Measurements from ENCODE around the gene MAP3K8.

The MAP3K8 gene

GRCh38 chr10:30425336-30426075, 8.5 kb upstream of the MAP3K8 start:
- no peak overlapping the region for H3K4ac ChIP-seq (ENCODE audit: low read depth, low read length)

GRCh38 chr10:30430544-30431298, 3.3 kb upstream of the MAP3K8 start:
- H4K91ac ChIP-seq (ENCODE audit: low read depth, low read length): no peak overlapping the region
- H4K12ac ChIP-seq (ENCODE audit: low read depth, low read length): no peak overlapping the region
- no peak overlapping the region for H3K14ac ChIP-seq (ENCODE audit: low read length)
- no peak overlapping the region for H4K8ac ChIP-seq (ENCODE audit: low read depth, low read length)
- no peak overlapping the region for H2BK120ac ChIP-seq (ENCODE audit: insufficient read depth, low read length, poor library complexity)
- no peak overlapping the region for H3K23ac ChIP-seq (ENCODE audit: low read length)
- no peak overlapping the region for H2BK5ac ChIP-seq (ENCODE audit: low read depth, low read length, poor library complexity)
- H3K9ac ChIP-seq (ENCODE audit: low read length): no peak overlapping the region
- no peak overlapping the region for H2BK12ac ChIP-seq (ENCODE audit: low read length)
- WGBS (ENCODE audit: extremely low coverage, insufficient coverage, insufficient read length): no CpG with 5 or more reads among the region's 12 CpGs
- H3K36me3 ChIP-seq (ENCODE audit: control insufficient read depth in 1 of 2, insufficient read depth in 2 of 2, low read length in 2 of 2): no peaks in the 10 kb centered on the region
- peaks cover 13% of the 10 kb centered on the region for H3K79me2 ChIP-seq (ENCODE audit: control insufficient read depth, insufficient read depth, low read length, poor library complexity)
- H3K4me3 ChIP-seq (ENCODE audit: low read depth, low read length): no peak overlapping the region
- no peak overlapping the region for H3K4ac ChIP-seq (ENCODE audit: low read depth, low read length)
- H3K79me1 ChIP-seq (ENCODE audit: low read length): peaks cover 27% of the 10 kb centered on the region
- no peaks in the 10 kb centered on the region for H3K27me3 ChIP-seq (ENCODE audit: insufficient read depth, low read length)
- DNase-seq: no peak
- H3K27ac ChIP-seq (ENCODE audit: low read depth, low read length): no peak overlapping the region
- H3K4me1 ChIP-seq (ENCODE audit: control insufficient read depth in 1 of 2, insufficient read depth in 2 of 2, low read length in 2 of 2): peaks cover 9 to 12% of the 10 kb centered on the region in 2 experiments
- H3K18ac ChIP-seq (ENCODE audit: low read length): no peak overlapping the region
- H3K9me3 ChIP-seq (ENCODE audit: insufficient read depth, low read depth, low read length): no peaks in the 10 kb centered on the region
- H3K4me2 ChIP-seq (ENCODE audit: low read length): no peak overlapping the region
- no peak overlapping the region for H2AFZ ChIP-seq (ENCODE audit: insufficient read depth, low read length, poor library complexity)
- H2AK5ac ChIP-seq (ENCODE audit: low read length): no peak overlapping the region

More at GRCh38 chr10:30425336-30426075, 8.5 kb upstream of the MAP3K8 start:
- H3K9me3 ChIP-seq (ENCODE audit: insufficient read depth, low read depth, low read length): no peaks in the 10 kb centered on the region
- peaks cover 10% of the 10 kb centered on the region for H3K79me1 ChIP-seq (ENCODE audit: low read length)
- no CpG with 5 or more reads among the region's 4 CpGs for WGBS (ENCODE audit: extremely low coverage, insufficient coverage, insufficient read length)
- no peak overlapping the region for H4K12ac ChIP-seq (ENCODE audit: low read depth, low read length)
- no peaks in the 10 kb centered on the region for H3K36me3 ChIP-seq (ENCODE audit: control insufficient read depth in 1 of 2, insufficient read depth in 2 of 2, low read length in 2 of 2)
- no peak overlapping the region for H4K91ac ChIP-seq (ENCODE audit: low read depth, low read length)
- no peak overlapping the region for H3K4me3 ChIP-seq (ENCODE audit: low read depth, low read length)
- H4K8ac ChIP-seq (ENCODE audit: low read depth, low read length): no peak overlapping the region
- DNase-seq: no peak
- no peak overlapping the region for H3K4me2 ChIP-seq (ENCODE audit: low read length)
- H3K4me1 ChIP-seq (ENCODE audit: control insufficient read depth in 1 of 2, insufficient read depth in 2 of 2, low read length in 2 of 2): peaks cover 4 to 13% of the 10 kb centered on the region in 2 experiments
- no peak overlapping the region for H3K18ac ChIP-seq (ENCODE audit: low read length)
- no peak overlapping the region for H3K23ac ChIP-seq (ENCODE audit: low read length)
- no peak overlapping the region for H3K14ac ChIP-seq (ENCODE audit: low read length)
- H3K79me2 ChIP-seq (ENCODE audit: control insufficient read depth, insufficient read depth, low read length, poor library complexity): no peaks in the 10 kb centered on the region
- H3K9ac ChIP-seq (ENCODE audit: low read length): no peak overlapping the region
- H2BK12ac ChIP-seq (ENCODE audit: low read length): no peak overlapping the region
- no peak overlapping the region for H2BK5ac ChIP-seq (ENCODE audit: low read depth, low read length, poor library complexity)
- no peak overlapping the region for H2BK120ac ChIP-seq (ENCODE audit: insufficient read depth, low read length, poor library complexity)
- H2AK5ac ChIP-seq (ENCODE audit: low read length): no peak overlapping the region
- H3K27ac ChIP-seq (ENCODE audit: low read depth, low read length): no peak overlapping the region
- H3K27me3 ChIP-seq (ENCODE audit: insufficient read depth, low read length): no peaks in the 10 kb centered on the region
- H2AFZ ChIP-seq (ENCODE audit: insufficient read depth, low read length, poor library complexity): no peak overlapping the region

GRCh38 chr10:30431435-30431911, 2.5 kb upstream of the MAP3K8 start:
- no peak overlapping the region for H2AFZ ChIP-seq (ENCODE audit: insufficient read depth, low read length, poor library complexity)
- H3K27me3 ChIP-seq (ENCODE audit: insufficient read depth, low read length): no peaks in the 10 kb centered on the region
- no peak overlapping the region for H3K4ac ChIP-seq (ENCODE audit: low read depth, low read length)
- H3K9me3 ChIP-seq (ENCODE audit: insufficient read depth, low read depth, low read length): no peaks in the 10 kb centered on the region
- H2AK5ac ChIP-seq (ENCODE audit: low read length): peak overlapping the region; percentile 94
- no peak overlapping the region for H4K91ac ChIP-seq (ENCODE audit: low read depth, low read length)
- no peak overlapping the region for H3K23ac ChIP-seq (ENCODE audit: low read length)
- no peak overlapping the region for H3K9ac ChIP-seq (ENCODE audit: low read length)
- H3K4me2 ChIP-seq (ENCODE audit: low read length): peak overlapping the region; percentile 4
- no CpG with 5 or more reads among the region's 17 CpGs for WGBS (ENCODE audit: extremely low coverage, insufficient coverage, insufficient read length)
- no peak overlapping the region for H3K4me3 ChIP-seq (ENCODE audit: low read depth, low read length)
- no peak overlapping the region for H2BK120ac ChIP-seq (ENCODE audit: insufficient read depth, low read length, poor library complexity)
- no peak overlapping the region for H3K27ac ChIP-seq (ENCODE audit: low read depth, low read length)
- H3K79me1 ChIP-seq (ENCODE audit: low read length): peaks cover 30% of the 10 kb centered on the region
- no peak overlapping the region for H2BK12ac ChIP-seq (ENCODE audit: low read length)
- H3K4me1 ChIP-seq (ENCODE audit: control insufficient read depth in 1 of 2, insufficient read depth in 2 of 2, low read length in 2 of 2): peaks cover 9 to 12% of the 10 kb centered on the region in 2 experiments
- H3K36me3 ChIP-seq (ENCODE audit: control insufficient read depth in 1 of 2, insufficient read depth in 2 of 2, low read length in 2 of 2): no peaks in the 10 kb centered on the region
- DNase-seq: peak in 1 of 2 donors; percentile 37
- H3K79me2 ChIP-seq (ENCODE audit: control insufficient read depth, insufficient read depth, low read length, poor library complexity): peaks cover 13% of the 10 kb centered on the region
- H2BK5ac ChIP-seq (ENCODE audit: low read depth, low read length, poor library complexity): no peak overlapping the region
- no peak overlapping the region for H3K14ac ChIP-seq (ENCODE audit: low read length)
- H3K18ac ChIP-seq (ENCODE audit: low read length): no peak overlapping the region
- peak overlapping the region; percentile 9 for H4K8ac ChIP-seq (ENCODE audit: low read depth, low read length)
- no peak overlapping the region for H4K12ac ChIP-seq (ENCODE audit: low read depth, low read length)

- no peak overlapping the region for H3K23ac ChIP-seq (ENCODE audit: low read length)
- no peaks in the 10 kb centered on the region for H3K9me3 ChIP-seq (ENCODE audit: insufficient read depth, low read depth, low read length)
- peak overlapping the region; percentile 97 for H4K91ac ChIP-seq (ENCODE audit: low read depth, low read length)
- H2AK5ac ChIP-seq (ENCODE audit: low read length): peak overlapping the region; percentile 49
- H3K27me3 ChIP-seq (ENCODE audit: insufficient read depth, low read length): no peaks in the 10 kb centered on the region
- H3K4ac ChIP-seq (ENCODE audit: low read depth, low read length): peak overlapping the region; percentile 60
- peak overlapping the region; percentile 94 for H2BK120ac ChIP-seq (ENCODE audit: insufficient read depth, low read length, poor library complexity)
- H3K79me1 ChIP-seq (ENCODE audit: low read length): peaks cover 30% of the 10 kb centered on the region
- H3K27ac ChIP-seq (ENCODE audit: low read depth, low read length): peak overlapping the region; percentile 96
- H3K79me2 ChIP-seq (ENCODE audit: control insufficient read depth, insufficient read depth, low read length, poor library complexity): peaks cover 13% of the 10 kb centered on the region
- peak overlapping the region; percentile 86 for H2BK12ac ChIP-seq (ENCODE audit: low read length)
- H2AFZ ChIP-seq (ENCODE audit: insufficient read depth, low read length, poor library complexity): peak overlapping the region; percentile 84
- H4K8ac ChIP-seq (ENCODE audit: low read depth, low read length): peak overlapping the region; percentile 87
- peaks cover 0 to 2% of the 10 kb centered on the region in 2 experiments for H3K36me3 ChIP-seq (ENCODE audit: control insufficient read depth in 1 of 2, insufficient read depth in 2 of 2, low read length in 2 of 2)
- no CpG with 5 or more reads among the region's 35 CpGs for WGBS (ENCODE audit: extremely low coverage, insufficient coverage, insufficient read length)
- peak; percentile 58 to 76 for DNase-seq
- H2BK5ac ChIP-seq (ENCODE audit: low read depth, low read length, poor library complexity): peak overlapping the region; percentile 95
- H3K14ac ChIP-seq (ENCODE audit: low read length): peak overlapping the region; percentile 94
- peak overlapping the region; percentile 72 for H3K9ac ChIP-seq (ENCODE audit: low read length)
- H3K4me3 ChIP-seq (ENCODE audit: low read depth, low read length): peak overlapping the region; percentile 89
- peaks cover 14% of the 10 kb centered on the region in 2 experiments for H3K4me1 ChIP-seq (ENCODE audit: control insufficient read depth in 1 of 2, insufficient read depth in 2 of 2, low read length in 2 of 2)
- peak overlapping the region; percentile 94 for H3K18ac ChIP-seq (ENCODE audit: low read length)
- H3K4me2 ChIP-seq (ENCODE audit: low read length): peak overlapping the region; percentile 86
- peak overlapping the region; percentile 95 for H4K12ac ChIP-seq (ENCODE audit: low read depth, low read length)
These were observed 1.2 kb upstream of the MAP3K8 start for GRCh38 chr10:30432622-30433305.
